GM12878 (cell line): ENCODE measurements around the gene DNAJC4. TPM values are rescaled to one million over a fixed set of nuclear protein-coding genes. Genes with fewer than 3 reads are reported as not detected.

Experiments
- BRCA1 ChIP-seq: IDR thresholded peaks from 2 replicates; pipeline ENCODE4 v1.6.1; 2011; ENCODE audit warnings: low read depth, low read length, improper control_type of control experiment
- CEBPB ChIP-seq, 2 experiments: fragments of 150-350 bp in 1 of 2; IDR thresholded peaks; 2 replicates each; pipeline ENCODE4 v1.6.1; 2012 to 2014; ENCODE audit warnings: low read depth in 2 of 2, low read length in 2 of 2, borderline replicate concordance in 1 of 2, inconsistent platforms in 1 of 2
- CREM ChIP-seq: IDR thresholded peaks from 2 replicates; pipeline ENCODE4 v1.6.1; 2014; ENCODE audit warnings: antibody characterized with exemption, low read depth
- EGR1 ChIP-seq, 2 experiments: IDR thresholded peaks; 1 replicate in 1 of 2; 2 replicates in 1 of 2; pipeline ENCODE4 v1.6.1; 2011 to 2012; ENCODE audit warnings: low read depth in 2 of 2, low read length in 2 of 2, borderline replicate concordance in 1 of 2, mild to moderate bottlenecking in 1 of 2, moderate library complexity in 1 of 2
- EP300 ChIP-seq, 2 experiments: fragments of 150-350 bp in 1 of 2; IDR thresholded peaks; 2 replicates each; pipeline ENCODE4 v1.6.1; 2011 to 2012; ENCODE audit warnings: low read depth in 2 of 2, low read length in 2 of 2, borderline replicate concordance in 1 of 2, improper control_type of control experiment in 1 of 2, inconsistent platforms in 1 of 2; ENCODE audit not compliant: control insufficient read depth in 1 of 2
- EZH2 ChIP-seq: IDR thresholded peaks from 2 replicates; pipeline ENCODE4 v1.6.1; 2012; ENCODE audit warnings: low read depth, mild to moderate bottlenecking, control low read depth, inconsistent platforms, low read length, borderline replicate concordance; ENCODE audit not compliant: control insufficient read depth
- FOXK2 ChIP-seq: fragments of 450-650 bp; IDR thresholded peaks from 2 replicates; pipeline ENCODE4 v1.6.1; 2017; ENCODE audit warnings: mild to moderate bottlenecking, moderate library complexity
- HDGF ChIP-seq: fragments of 450-650 bp; IDR thresholded peaks from 2 replicates; pipeline ENCODE4 v1.6.1; 2016; ENCODE audit warnings: antibody characterized with exemption
- IRF4 ChIP-seq: IDR thresholded peaks from 2 replicates; pipeline ENCODE4 v1.6.1; 2011; ENCODE audit warnings: low read depth, low read length
- JUNB ChIP-seq: IDR thresholded peaks from 2 replicates; pipeline ENCODE4 v1.6.1; 2016; ENCODE audit warnings: antibody characterized with exemption, mild to moderate bottlenecking
- KAT2A ChIP-seq: conservative IDR thresholded peaks from 2 replicates; pipeline ENCODE4 v1.6.1; 2011; ENCODE audit warnings: low read depth, low read length; ENCODE audit not compliant: control insufficient read depth
- LARP7 ChIP-seq: fragments of 450-650 bp; IDR thresholded peaks from 2 replicates; pipeline ENCODE4 v1.6.1; 2017; ENCODE audit warnings: mild to moderate bottlenecking
- MYB ChIP-seq: fragments of 150-350 bp; IDR thresholded peaks from 2 replicates; pipeline ENCODE4 v1.6.1; 2014; ENCODE audit warnings: mild to moderate bottlenecking, low read depth, low read length, borderline replicate concordance
- NFYA ChIP-seq: IDR thresholded peaks from 2 replicates; pipeline ENCODE4 v1.6.1; 2011; ENCODE audit warnings: low read depth, mild to moderate bottlenecking, low read length, improper control_type of control experiment, borderline replicate concordance
- POLR2A ChIP-seq: IDR thresholded peaks from 2 replicates; pipeline ENCODE4 v1.6.1; 2011; ENCODE audit warnings: low read depth, mild to moderate bottlenecking, low read length
- POLR2AphosphoS2 ChIP-seq: IDR thresholded peaks from 2 replicates; pipeline ENCODE4 v1.6.1; 2011; ENCODE audit warnings: low read depth, mild to moderate bottlenecking, low read length, improper control_type of control experiment, moderate library complexity
- RCOR1 ChIP-seq: conservative IDR thresholded peaks from 2 replicates; pipeline ENCODE4 v1.6.1; 2012; ENCODE audit warnings: low read depth, low read length, improper control_type of control experiment
- RUNX3 ChIP-seq: IDR thresholded peaks from 2 replicates; pipeline ENCODE4 v1.6.1; 2012; ENCODE audit warnings: low read length, inconsistent platforms
- SMAD1 ChIP-seq: fragments of 450-650 bp; IDR thresholded peaks from 2 replicates; pipeline ENCODE4 v1.6.1; 2018; ENCODE audit warnings: mild to moderate bottlenecking, low read depth; ENCODE audit not compliant: partially characterized antibody
- SP1 ChIP-seq: IDR thresholded peaks from one replicate; pipeline ENCODE4 v1.6.1; 2011; ENCODE audit warnings: low read depth, low read length
- SRF ChIP-seq, 2 experiments: IDR thresholded peaks; 2 replicates each; pipeline ENCODE4 v1.6.1; 2011; ENCODE audit warnings: low read depth in 2 of 2, low read length in 2 of 2, mild to moderate bottlenecking in 1 of 2, moderate library complexity in 1 of 2
- TARDBP ChIP-seq: IDR thresholded peaks from 2 replicates; pipeline ENCODE4 v1.6.1; 2016; ENCODE audit warnings: borderline replicate concordance
- ZNF24 ChIP-seq: fragments of 450-650 bp; IDR thresholded peaks from 2 replicates; pipeline ENCODE4 v1.6.1; 2017; ENCODE audit warnings: antibody characterized with exemption, mild to moderate bottlenecking
- polyA plus RNA-seq, 11 experiments: library from polyadenylated mRNA; depleted of rRNA in 4 of 11; unstranded in 6 of 11; stranded (reverse) in 5 of 11; fragments of >200 nt; fragmentation: Nextera tagmentation in 4 of 11; fragmentation: Illumina TruSeq in 1 of 11; extraction: Ambion mirVana in 4 of 11; extraction: Trizol in 1 of 11; gene quantifications; 1 replicate in 1 of 11; 2 replicates in 10 of 11; pipeline versions ENCODE4 v1.2.1 to v1.2.3, GENCODE V29; 2011 to 2016; ENCODE audit warnings: inconsistent platforms in 2 of 11, missing spikeins in 2 of 11, low read depth in 1 of 11
- total RNA-seq, 4 experiments: library from RNA; depleted of rRNA in 3 of 4; stranded (reverse); fragments of >200 nt in 3 of 4; fragmentation: Illumina TruSeq in 1 of 4; extraction: Trizol in 1 of 4; gene quantifications; 2 replicates each; pipeline versions ENCODE4 v1.2.1 to v1.2.3, GENCODE V29; 2013 to 2021
- TF ChIP-seq, protein P1 (sequence below): fragments of 450-650 bp; IDR thresholded peaks from 2 replicates; pipeline ENCODE4 v1.6.1; 2017; ENCODE audit warnings: mild to moderate bottlenecking, low read depth, inconsistent platforms; ENCODE audit not compliant: poor library complexity, severe bottlenecking
- TF ChIP-seq, protein P2 (sequence below): fragments of 450-650 bp; IDR thresholded peaks from 2 replicates; pipeline ENCODE4 v1.6.1; 2016; ENCODE audit warnings: mild to moderate bottlenecking
- TF ChIP-seq, protein P3 (sequence below): fragments of 450-650 bp; formaldehyde crosslinking; IDR thresholded peaks from 2 replicates; pipeline ENCODE4 v1.4.0; 2022; ENCODE audit warnings: mild to moderate bottlenecking, moderate library complexity

DNAJC4 gene
- total and polyA plus RNA-seq, 10 of the 15 experiments (the other 5 are each of a cell fraction or from before 2014, with no cell fraction given), result 3.7 to 64.9 (median 30.1) TPM

DNA sequence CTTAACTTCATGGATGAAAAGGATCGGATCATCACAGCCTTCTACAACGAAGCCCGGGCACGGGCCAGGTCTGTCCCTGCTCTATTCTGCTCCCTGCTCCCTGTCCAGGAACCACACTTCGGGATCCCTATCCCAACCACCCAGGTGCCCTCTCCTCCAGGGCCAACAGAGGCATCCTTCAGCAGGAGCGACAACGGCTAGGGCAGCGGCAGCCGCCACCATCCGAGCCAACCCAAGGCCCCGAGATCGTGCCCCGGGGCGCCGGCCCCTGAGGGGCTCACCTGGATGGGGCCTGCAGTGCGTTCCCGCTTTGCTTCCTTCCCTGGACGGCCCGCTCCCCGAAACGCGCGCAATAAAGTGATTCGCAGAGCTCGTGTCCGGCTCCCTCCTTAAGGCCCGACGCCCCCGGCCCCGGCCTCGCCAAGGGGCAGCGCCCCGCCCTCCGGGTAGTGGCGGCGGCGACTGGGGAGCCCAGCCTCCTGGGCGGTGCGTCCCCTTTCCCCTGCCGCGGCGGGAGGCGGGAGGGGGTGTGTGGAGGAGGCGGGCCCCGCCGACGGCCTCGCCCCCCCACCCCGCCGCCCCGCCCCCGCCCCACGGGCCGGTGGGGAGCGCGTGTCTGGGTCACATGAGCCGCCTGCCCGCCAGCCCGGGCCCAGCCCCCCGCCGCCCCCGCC, 3.7 kb downstream of the DNAJC4 start, which contains the start of gene VEGFB (continued):
- no peak for TF ChIP-seq RCOR1
- TF ChIP-seq, protein P1, sequence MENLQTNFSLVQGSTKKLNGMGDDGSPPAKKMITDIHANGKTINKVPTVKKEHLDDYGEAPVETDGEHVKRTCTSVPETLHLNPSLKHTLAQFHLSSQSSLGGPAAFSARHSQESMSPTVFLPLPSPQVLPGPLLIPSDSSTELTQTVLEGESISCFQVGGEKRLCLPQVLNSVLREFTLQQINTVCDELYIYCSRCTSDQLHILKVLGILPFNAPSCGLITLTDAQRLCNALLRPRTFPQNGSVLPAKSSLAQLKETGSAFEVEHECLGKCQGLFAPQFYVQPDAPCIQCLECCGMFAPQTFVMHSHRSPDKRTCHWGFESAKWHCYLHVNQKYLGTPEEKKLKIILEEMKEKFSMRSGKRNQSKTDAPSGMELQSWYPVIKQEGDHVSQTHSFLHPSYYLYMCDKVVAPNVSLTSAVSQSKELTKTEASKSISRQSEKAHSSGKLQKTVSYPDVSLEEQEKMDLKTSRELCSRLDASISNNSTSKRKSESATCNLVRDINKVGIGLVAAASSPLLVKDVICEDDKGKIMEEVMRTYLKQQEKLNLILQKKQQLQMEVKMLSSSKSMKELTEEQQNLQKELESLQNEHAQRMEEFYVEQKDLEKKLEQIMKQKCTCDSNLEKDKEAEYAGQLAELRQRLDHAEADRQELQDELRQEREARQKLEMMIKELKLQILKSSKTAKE, result no peak
- TF ChIP-seq, protein P2, sequence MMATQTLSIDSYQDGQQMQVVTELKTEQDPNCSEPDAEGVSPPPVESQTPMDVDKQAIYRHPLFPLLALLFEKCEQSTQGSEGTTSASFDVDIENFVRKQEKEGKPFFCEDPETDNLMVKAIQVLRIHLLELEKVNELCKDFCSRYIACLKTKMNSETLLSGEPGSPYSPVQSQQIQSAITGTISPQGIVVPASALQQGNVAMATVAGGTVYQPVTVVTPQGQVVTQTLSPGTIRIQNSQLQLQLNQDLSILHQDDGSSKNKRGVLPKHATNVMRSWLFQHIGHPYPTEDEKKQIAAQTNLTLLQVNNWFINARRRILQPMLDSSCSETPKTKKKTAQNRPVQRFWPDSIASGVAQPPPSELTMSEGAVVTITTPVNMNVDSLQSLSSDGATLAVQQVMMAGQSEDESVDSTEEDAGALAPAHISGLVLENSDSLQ, result no peak
- no peak for TF ChIP-seq SMAD1
- no peak for TF ChIP-seq JUNB
- no peak for TF ChIP-seq SRF (IDR thresholded peaks at IDR 0.05; ENCODE audit: low read depth in 2 of 2, low read length in 2 of 2)
- TF ChIP-seq ZNF24, result no peak
- TF ChIP-seq IRF4, result no peak
- TF ChIP-seq HDGF, result no peak
- no peak for TF ChIP-seq CREM
- no peak for TF ChIP-seq TARDBP
- TF ChIP-seq LARP7, result peak; percentile 44; the same call in 1 of the 2 replicates
- no peak for TF ChIP-seq MYB
- TF ChIP-seq, protein P3, sequence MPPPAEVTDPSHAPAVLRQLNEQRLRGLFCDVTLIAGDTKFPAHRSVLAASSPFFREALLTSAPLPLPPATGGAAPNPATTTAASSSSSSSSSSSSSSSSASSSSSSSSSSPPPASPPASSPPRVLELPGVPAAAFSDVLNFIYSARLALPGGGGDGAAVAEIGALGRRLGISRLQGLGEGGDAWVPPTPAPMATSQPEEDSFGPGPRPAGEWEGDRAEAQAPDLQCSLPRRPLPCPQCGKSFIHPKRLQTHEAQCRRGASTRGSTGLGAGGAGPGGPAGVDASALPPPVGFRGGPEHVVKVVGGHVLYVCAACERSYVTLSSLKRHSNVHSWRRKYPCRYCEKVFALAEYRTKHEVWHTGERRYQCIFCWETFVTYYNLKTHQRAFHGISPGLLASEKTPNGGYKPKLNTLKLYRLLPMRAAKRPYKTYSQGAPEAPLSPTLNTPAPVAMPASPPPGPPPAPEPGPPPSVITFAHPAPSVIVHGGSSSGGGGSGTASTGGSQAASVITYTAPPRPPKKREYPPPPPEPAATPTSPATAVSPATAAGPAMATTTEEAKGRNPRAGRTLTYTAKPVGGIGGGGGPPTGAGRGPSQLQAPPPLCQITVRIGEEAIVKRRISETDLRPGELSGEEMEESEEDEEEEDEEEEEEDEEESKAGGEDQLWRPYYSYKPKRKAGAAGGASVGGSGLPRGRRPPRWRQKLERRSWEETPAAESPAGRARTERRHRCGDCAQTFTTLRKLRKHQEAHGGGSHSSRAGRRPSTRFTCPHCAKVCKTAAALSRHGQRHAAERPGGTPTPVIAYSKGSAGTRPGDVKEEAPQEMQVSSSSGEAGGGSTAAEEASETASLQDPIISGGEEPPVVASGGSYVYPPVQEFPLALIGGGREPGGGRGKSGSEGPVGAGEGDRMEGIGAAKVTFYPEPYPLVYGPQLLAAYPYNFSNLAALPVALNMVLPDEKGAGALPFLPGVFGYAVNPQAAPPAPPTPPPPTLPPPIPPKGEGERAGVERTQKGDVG (CRISPR knock-in tag), result no peak
- TF ChIP-seq POLR2A, result peak; percentile 45; the same call in 1 of the 2 replicates
- no peak for TF ChIP-seq CEBPB (IDR thresholded peaks at IDR 0.05; ENCODE audit: borderline replicate concordance in 1 of 2, low read depth in 2 of 2, low read length in 2 of 2)
- no peak for TF ChIP-seq SP1
- TF ChIP-seq EGR1 (IDR thresholded peaks at IDR 0.05; ENCODE audit: borderline replicate concordance in 1 of 2, low read depth in 2 of 2, low read length in 2 of 2), result peak in 1 of 2 experiments; percentile 54; a peak in 2 of 3 replicates
- peak; percentile 11; the same call in 1 of the 2 replicates for TF ChIP-seq POLR2AphosphoS2
- no peak for TF ChIP-seq BRCA1
- no peak for TF ChIP-seq KAT2A
- TF ChIP-seq FOXK2, result no peak
- no peak for TF ChIP-seq RUNX3
- no peak for TF ChIP-seq EP300 (IDR thresholded peaks at IDR 0.05; ENCODE audit: borderline replicate concordance in 1 of 2, control insufficient read depth in 1 of 2, low read depth in 2 of 2, low read length in 2 of 2)
- TF ChIP-seq NFYA, result no peak
- no peak for TF ChIP-seq EZH2
